Activated effector memory CD4-positive, alpha-beta T cell treated with Interleukin-2 at 50 U/mL for 16 hours (primary cell): Measurements from ENCODE around the gene SMCO4.
"Not testable (repeated sequence)": the region's sequence is repeated elsewhere in the genome, so short reads cannot be mapped to it uniquely, and the experiment has no call there.

Source experiments
- DNase-seq: peaks from one replicate; pipeline ENCODE4 v3.0.0-alpha.2; 2020

SMCO4 gene

GRCh38 chr11:93464927-93465540 is 78.2 kb downstream of the SMCO4 start:
- no peak for DNase-seq

GRCh38 chr11:93463666-93464065 is 79.5 kb downstream of the SMCO4 start:
- DNase-seq: not testable (repeated sequence)

DNA sequence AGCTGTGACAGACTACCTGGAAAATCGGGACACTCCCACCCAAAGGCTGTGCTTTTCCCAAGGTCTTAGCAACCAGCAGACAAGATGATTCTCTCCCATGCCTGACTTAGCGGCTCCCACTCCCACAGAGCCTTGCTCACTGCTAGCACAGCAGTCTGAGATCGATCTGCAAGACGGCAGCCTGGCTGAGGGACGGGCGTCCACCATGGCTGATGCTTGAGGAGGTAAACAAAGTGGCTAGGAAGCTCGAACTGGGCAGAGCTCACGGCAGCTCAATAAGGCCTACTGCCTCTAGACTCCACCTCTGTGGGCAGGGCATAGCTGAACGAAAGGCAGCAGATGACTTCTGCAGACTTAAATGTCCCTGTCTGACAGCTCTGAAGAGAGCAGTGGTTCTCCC is 84.9 kb downstream of the SMCO4 start:
- DNase-seq: no peak

- DNase-seq: no peak
Observed at GRCh38 chr11:93444617-93445073, 98.5 kb downstream of the SMCO4 start.

GRCh38 chr11:93443232-93443631 is 100.0 kb downstream of the SMCO4 start:
- DNase-seq: not testable (repeated sequence)

- DNase-seq: no peak
Observed at GRCh38 chr11:93432247-93432646, 110.9 kb downstream of the SMCO4 start.
